SK-N-MC (cell line): ENCODE measurements around the gene PDP2.

Experiments used
- DNase-seq: peaks from one replicate; pipeline ENCODE4 v3.0.0-alpha.2; 2011; ENCODE audit warnings: low read depth, low spot score
- H3K27ac ChIP-seq: fragments of 200-600 bp; sonication (generic); 2 replicates; pipeline ENCODE4 v1.5.1; 2016; ENCODE audit warnings: mixed run types
- H3K36me3 ChIP-seq: fragments of 200-600 bp; sonication (generic); 2 replicates; pipeline ENCODE4 v1.6.1; 2017; ENCODE audit warnings: antibody characterized with exemption, low read length, mixed read lengths; ENCODE audit not compliant: insufficient read depth
- H3K4me3 ChIP-seq: fragments of 200-600 bp; sonication (generic); 2 replicates; pipeline ENCODE4 v1.5.1; 2016
- H3K9ac ChIP-seq: fragments of 200-600 bp; sonication (generic); 2 replicates; pipeline ENCODE4 v1.8.0; 2017; ENCODE audit warnings: mixed run types, mixed read lengths; ENCODE audit not compliant: insufficient read length
- H3K9me3 ChIP-seq: fragments of 200-600 bp; sonication (generic); 2 replicates; pipeline ENCODE4 v1.6.1; 2017; ENCODE audit warnings: low read depth, mild to moderate bottlenecking, antibody characterized with exemption, low read length, moderate library complexity, mixed read lengths
- EZH2 ChIP-seq: fragments of 200-600 bp; sonication (generic); IDR thresholded peaks from one replicate; pipeline ENCODE4 v1.6.1; 2017; ENCODE audit warnings: antibody characterized with exemption
- FOXP2 ChIP-seq: optimal IDR thresholded peaks from 2 replicates; pipeline ENCODE3; 2011; ENCODE audit warnings: mild to moderate bottlenecking, moderate library complexity; ENCODE audit not compliant: insufficient read depth; ENCODE audit errors: extremely low read length, control extremely low read depth
- POLR2AphosphoS5 ChIP-seq: IDR thresholded peaks from 2 replicates; pipeline ENCODE4 v1.6.1; 2012; ENCODE audit warnings: mild to moderate bottlenecking, low read depth, low read length, borderline replicate concordance

The PDP2 gene

GRCh38 chr16:66923247-66923731 is 43.0 kb downstream of the PDP2 start:
- Histone ChIP-seq H3K36me3 (no peaks in the 10 kb centered on the region), H3K9me3 (no peaks in the 10 kb centered on the region), H3K27ac (no peak overlapping the region), H3K4me3 (no peak overlapping the region), H3K9ac (no peak overlapping the region)
- no peak for DNase-seq
- TF ChIP-seq FOXP2 (no peak), POLR2AphosphoS5 (no peak), EZH2 (no peak)

GRCh38 chr16:66923866-66924265 is 43.6 kb downstream of the PDP2 start:
- Histone ChIP-seq H3K9me3 (no peaks in the 10 kb centered on the region), H3K27ac (no peak overlapping the region), H3K36me3 (no peaks in the 10 kb centered on the region), H3K4me3 (no peak overlapping the region), H3K9ac (no peak overlapping the region)
- no peak for TF ChIP-seq POLR2AphosphoS5
- no peak for DNase-seq

- H3K36me3 ChIP-seq: no peaks in the 10 kb centered on the region
- no peak overlapping the region for H3K4me3 ChIP-seq
- H3K9me3 ChIP-seq: no peaks in the 10 kb centered on the region
- H3K27ac ChIP-seq: no peak overlapping the region
- no peak overlapping the region for H3K9ac ChIP-seq
- no peak for DNase-seq
- TF ChIP-seq FOXP2: no peak
- no peak for TF ChIP-seq EZH2
- no peak for TF ChIP-seq POLR2AphosphoS5
These were observed 44.4 kb downstream of the PDP2 start for GRCh38 chr16:66924527-66925321.

GRCh38 chr16:66925322-66925840 is 45.1 kb downstream of the PDP2 start, which contains the start of gene RRAD:
Gene RRAD (minus strand): TSS chr16:66925535. CDS start chr16:66925179, 356 bp downstream.
- no peak within 1 kb of the TSS for H3K27ac ChIP-seq
- H3K4me3 ChIP-seq: no peak within 1 kb of the TSS
- H3K36me3 ChIP-seq: no peaks in the 10 kb centered on the region
- no peak for DNase-seq
- TF ChIP-seq POLR2AphosphoS5: no peak
- TF ChIP-seq FOXP2: no peak
- peak; percentile 74 for TF ChIP-seq EZH2
- no peaks in the 10 kb centered on the region for H3K9me3 ChIP-seq
- H3K9ac ChIP-seq: no peak within 1 kb of the TSS

GRCh38 chr16:66926171-66926947 is 46.0 kb downstream of the PDP2 start:
- no peak for TF ChIP-seq FOXP2
- TF ChIP-seq EZH2: no peak
- TF ChIP-seq POLR2AphosphoS5: no peak
- Histone ChIP-seq H3K9ac (no peak overlapping the region), H3K9me3 (no peaks in the 10 kb centered on the region), H3K4me3 (no peak overlapping the region), H3K27ac (no peak overlapping the region), H3K36me3 (no peaks in the 10 kb centered on the region)
- DNase-seq: no peak

- no peaks in the 10 kb centered on the region for H3K9me3 ChIP-seq
- no peak for DNase-seq
- H3K27ac ChIP-seq: no peak overlapping the region
- no peak overlapping the region for H3K4me3 ChIP-seq
- H3K36me3 ChIP-seq: no peaks in the 10 kb centered on the region
- TF ChIP-seq POLR2AphosphoS5 (no peak), EZH2 (no peak), FOXP2 (no peak)
- H3K9ac ChIP-seq: no peak overlapping the region
These were observed 46.7 kb downstream of the PDP2 start for GRCh38 chr16:66926961-66927436.

GRCh38 chr16:66927918-66928649 is 47.8 kb downstream of the PDP2 start:
- H3K9me3 ChIP-seq: no peaks in the 10 kb centered on the region
- H3K36me3 ChIP-seq: no peaks in the 10 kb centered on the region
- no peak for DNase-seq
- no peak overlapping the region for H3K9ac ChIP-seq
- no peak for TF ChIP-seq FOXP2
- TF ChIP-seq EZH2: no peak
- TF ChIP-seq POLR2AphosphoS5: no peak
- no peak overlapping the region for H3K4me3 ChIP-seq
- no peak overlapping the region for H3K27ac ChIP-seq

- no peak overlapping the region for H3K9ac ChIP-seq
- no peak overlapping the region for H3K4me3 ChIP-seq
- H3K27ac ChIP-seq: no peak overlapping the region
- DNase-seq: no peak
- no peaks in the 10 kb centered on the region for H3K36me3 ChIP-seq
- TF ChIP-seq EZH2 (no peak), POLR2AphosphoS5 (no peak), FOXP2 (no peak)
- H3K9me3 ChIP-seq: no peaks in the 10 kb centered on the region
These were observed 48.5 kb downstream of the PDP2 start for GRCh38 chr16:66928702-66929388.
